ENCODE data around the gene ADAMTS14.

Gene ADAMTS14

GRCh38 chr10:70678250-70678635 is 5.9 kb downstream of the ADAMTS14 start:
- Mint-ChIP-seq H3K27me3 (peaks cover 20% of the 10 kb centered on the region), H3K27ac (no peak overlapping the region), H3K4me3 (no peak overlapping the region), H3K9me3 (no peaks in the 10 kb centered on the region), H3K4me1 (ENCODE audit: low read depth) (peaks cover 11% of the 10 kb centered on the region), H3K36me3 (ENCODE audit: low read depth) (no peaks in the 10 kb centered on the region)

GRCh38 chr10:70678757-70679489 is 6.6 kb downstream of the ADAMTS14 start:
- Mint-ChIP-seq H3K9me3 (no peaks in the 10 kb centered on the region), H3K4me3 (no peak overlapping the region), H3K27me3 (peaks cover 14% of the 10 kb centered on the region), H3K36me3 (ENCODE audit: low read depth) (no peaks in the 10 kb centered on the region), H3K4me1 (ENCODE audit: low read depth) (peaks cover 16% of the 10 kb centered on the region), H3K27ac (no peak overlapping the region)

- Mint-ChIP-seq H3K4me3 (no peak overlapping the region), H3K36me3 (ENCODE audit: low read depth) (no peaks in the 10 kb centered on the region), H3K4me1 (ENCODE audit: low read depth) (peaks cover 16% of the 10 kb centered on the region), H3K27me3 (peaks cover 8% of the 10 kb centered on the region), H3K9me3 (no peaks in the 10 kb centered on the region), H3K27ac (no peak overlapping the region)
These were observed 7.2 kb downstream of the ADAMTS14 start for GRCh38 chr10:70679498-70679897.

DNA sequence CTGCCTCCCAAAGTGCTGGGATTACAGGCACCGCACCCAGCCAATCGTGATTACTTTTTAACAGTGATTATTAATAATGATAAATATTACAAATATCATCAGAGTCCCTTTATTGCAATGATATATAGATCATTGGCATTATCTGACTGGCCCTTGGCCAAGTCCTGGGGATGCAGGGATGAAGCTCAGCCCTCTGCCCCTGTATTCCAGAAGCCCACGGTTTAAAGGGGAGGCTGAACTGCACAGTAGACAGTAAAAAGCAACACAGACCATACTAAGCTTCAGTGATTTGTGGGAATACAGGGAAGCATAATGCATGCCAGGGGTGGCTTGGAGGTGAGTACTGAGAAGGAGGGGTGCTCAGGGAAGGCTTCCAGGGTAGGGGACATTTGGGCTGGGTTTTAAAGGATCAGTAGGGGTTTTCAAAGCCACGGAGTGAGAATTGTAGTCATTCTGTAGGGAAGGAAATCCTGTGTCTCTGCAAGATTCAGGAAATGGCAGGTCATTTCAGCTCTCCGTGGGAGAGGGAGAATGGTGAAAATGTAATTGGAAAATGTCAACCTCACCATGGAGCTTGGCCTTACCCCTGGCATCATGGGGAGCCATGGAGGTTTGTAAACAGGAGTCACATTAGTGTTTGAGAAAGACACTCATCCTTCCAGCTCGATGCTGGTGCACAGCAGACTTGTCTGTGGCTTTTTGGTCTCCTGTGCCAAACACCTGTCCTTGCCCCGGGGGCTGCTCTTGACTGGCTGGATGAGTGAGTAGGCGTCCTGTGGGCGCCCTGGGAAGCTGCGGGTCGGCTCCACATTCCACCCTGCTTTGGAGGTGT is 8.8 kb downstream of the ADAMTS14 start:
- H3K36me3 Mint-ChIP-seq (ENCODE audit: low read depth): no peaks in the 10 kb centered on the region
- H3K27ac Mint-ChIP-seq: no peak overlapping the region
- H3K27me3 Mint-ChIP-seq: no peaks in the 10 kb centered on the region
- H3K4me3 Mint-ChIP-seq: no peak overlapping the region
- H3K9me3 Mint-ChIP-seq: no peaks in the 10 kb centered on the region
- H3K4me1 Mint-ChIP-seq (ENCODE audit: low read depth): peaks cover 16% of the 10 kb centered on the region

DNA sequence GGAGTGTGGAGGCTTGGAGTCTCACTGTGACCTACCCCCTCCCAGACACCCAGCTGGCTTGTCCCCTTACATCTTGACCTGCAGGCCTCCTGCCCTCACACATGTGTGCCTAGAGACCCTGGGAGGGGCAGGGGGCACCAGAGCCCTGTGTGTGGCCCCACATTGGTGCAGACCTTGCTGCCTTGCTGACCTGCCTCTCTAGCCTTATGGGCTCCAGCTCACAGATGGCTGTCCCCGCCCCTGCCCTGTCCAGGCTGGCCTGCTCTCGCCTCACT is 9.4 kb downstream of the ADAMTS14 start:
- Mint-ChIP-seq H3K9me3 (no peaks in the 10 kb centered on the region), H3K27ac (no peak overlapping the region), H3K36me3 (ENCODE audit: low read depth) (no peaks in the 10 kb centered on the region)

DNA sequence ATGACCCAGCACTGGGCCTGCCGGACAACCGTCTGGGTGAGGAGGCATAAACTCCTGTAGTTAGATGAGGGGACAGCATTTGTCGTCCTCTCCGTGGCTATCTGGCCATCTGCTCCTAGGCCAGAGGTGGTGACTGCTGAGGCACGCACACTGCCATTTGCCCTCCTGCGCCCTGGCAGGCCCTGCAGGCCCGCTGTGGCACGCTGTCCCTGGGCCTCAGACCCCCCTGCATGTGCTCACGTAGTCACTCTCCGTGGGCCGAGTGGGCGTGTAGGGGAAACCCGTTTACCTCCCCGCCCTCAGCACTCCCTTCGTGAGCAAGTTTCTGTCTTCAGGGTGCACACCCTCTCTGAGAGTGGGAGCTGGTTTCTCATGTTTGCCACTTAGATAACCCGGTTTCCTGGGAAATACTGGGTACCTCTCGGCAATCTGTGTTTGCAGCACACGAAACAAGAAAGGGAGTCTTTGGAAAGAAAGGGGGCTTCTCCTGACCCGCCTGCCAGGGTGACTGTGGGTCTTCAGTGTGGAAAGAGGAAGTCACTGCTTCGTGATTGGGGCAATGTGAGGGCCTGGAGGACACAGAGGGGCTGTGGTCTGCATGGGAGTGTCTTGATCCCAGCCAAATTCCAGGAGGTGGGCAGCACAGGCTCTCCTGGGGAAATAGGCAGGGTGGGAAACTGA is 10.8 kb downstream of the ADAMTS14 start:
- Mint-ChIP-seq H3K36me3 (ENCODE audit: low read depth) (no peaks in the 10 kb centered on the region), H3K4me3 (no peak overlapping the region), H3K4me1 (ENCODE audit: low read depth) (peaks cover 13% of the 10 kb centered on the region), H3K27ac (peak overlapping the region; percentile 7), H3K9me3 (no peaks in the 10 kb centered on the region), H3K27me3 (no peaks in the 10 kb centered on the region)

More for the DNA sequence above, 9.4 kb downstream of the ADAMTS14 start:
- Mint-ChIP-seq H3K4me1 (ENCODE audit: low read depth) (peaks cover 16% of the 10 kb centered on the region), H3K4me3 (no peak overlapping the region), H3K27me3 (no peaks in the 10 kb centered on the region)

DNA sequence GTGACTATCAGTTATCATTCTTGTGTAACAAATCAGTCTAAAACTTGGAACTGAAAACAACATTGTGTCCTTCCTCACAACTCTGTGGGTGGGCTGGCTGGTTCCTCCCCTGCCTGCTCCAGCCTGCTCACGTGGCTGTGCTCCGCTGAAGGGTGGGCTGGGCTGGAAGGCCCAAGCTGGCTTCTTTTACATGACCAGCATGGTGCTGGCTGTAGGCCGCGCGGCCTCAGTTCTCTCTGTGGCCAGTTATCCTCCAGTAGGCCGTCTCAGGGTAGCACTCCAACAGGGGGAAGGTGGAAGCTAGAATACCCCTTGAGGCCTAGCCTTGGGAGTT is 11.3 kb downstream of the ADAMTS14 start:
- Mint-ChIP-seq H3K9me3 (no peaks in the 10 kb centered on the region), H3K27ac (no peak overlapping the region), H3K36me3 (ENCODE audit: low read depth) (no peaks in the 10 kb centered on the region), H3K4me1 (ENCODE audit: low read depth) (peaks cover 11% of the 10 kb centered on the region), H3K4me3 (no peak overlapping the region), H3K27me3 (no peaks in the 10 kb centered on the region)

DNA sequence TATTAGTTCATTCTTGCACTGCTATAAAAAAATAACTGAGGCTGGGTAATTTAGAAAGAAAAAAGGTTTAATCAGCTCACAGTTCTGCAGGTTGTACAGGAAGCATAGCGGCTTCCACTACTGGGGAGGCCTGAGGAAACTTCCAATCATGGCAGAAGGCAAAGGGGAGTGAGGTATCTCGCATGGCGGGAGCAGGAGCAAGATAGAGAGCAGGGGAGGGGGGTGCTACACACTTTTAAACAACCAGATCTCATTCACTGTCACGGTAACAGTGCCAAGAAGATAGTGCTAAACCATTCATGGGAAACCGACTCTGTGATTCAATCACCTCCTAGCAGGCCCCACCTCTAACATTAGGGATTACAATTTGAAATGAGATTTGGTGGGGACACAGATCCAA is 11.6 kb downstream of the ADAMTS14 start:
- Mint-ChIP-seq H3K4me1 (ENCODE audit: low read depth) (peaks cover 11% of the 10 kb centered on the region), H3K36me3 (ENCODE audit: low read depth) (no peaks in the 10 kb centered on the region), H3K4me3 (no peak overlapping the region), H3K9me3 (no peaks in the 10 kb centered on the region), H3K27me3 (no peaks in the 10 kb centered on the region), H3K27ac (no peak overlapping the region)

DNA sequence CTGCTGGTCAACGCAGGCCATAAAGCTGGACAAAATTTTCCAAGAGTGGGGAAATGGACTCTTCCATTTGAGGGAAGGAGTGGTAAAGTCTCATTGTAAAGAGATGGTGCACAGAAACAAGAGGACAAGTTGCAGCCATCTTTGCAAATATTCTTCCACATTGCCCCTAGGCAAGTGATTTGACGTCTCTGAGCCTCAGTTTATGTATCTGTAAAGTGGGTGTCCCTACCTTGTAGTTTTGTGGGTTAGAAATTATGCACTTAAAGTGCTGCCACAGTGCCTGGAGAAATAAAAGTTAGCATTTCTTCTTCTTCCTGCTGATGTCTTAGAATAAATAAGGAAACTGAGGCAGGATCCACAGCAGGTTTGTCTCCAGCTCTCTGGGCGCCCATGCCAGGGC is 12.1 kb downstream of the ADAMTS14 start:
- H3K4me3 Mint-ChIP-seq: no peak overlapping the region
- peaks cover 11% of the 10 kb centered on the region for H3K4me1 Mint-ChIP-seq (ENCODE audit: low read depth)
- H3K9me3 Mint-ChIP-seq: no peaks in the 10 kb centered on the region
- no peak overlapping the region for H3K27ac Mint-ChIP-seq
- H3K36me3 Mint-ChIP-seq (ENCODE audit: low read depth): no peaks in the 10 kb centered on the region
- H3K27me3 Mint-ChIP-seq: no peaks in the 10 kb centered on the region

GRCh38 chr10:70684839-70685454 is 12.6 kb downstream of the ADAMTS14 start:
- H3K27ac Mint-ChIP-seq: no peak overlapping the region
- peaks cover 11% of the 10 kb centered on the region for H3K4me1 Mint-ChIP-seq (ENCODE audit: low read depth)
- no peaks in the 10 kb centered on the region for H3K27me3 Mint-ChIP-seq
- H3K9me3 Mint-ChIP-seq: no peaks in the 10 kb centered on the region
- no peak overlapping the region for H3K4me3 Mint-ChIP-seq
- H3K36me3 Mint-ChIP-seq (ENCODE audit: low read depth): no peaks in the 10 kb centered on the region

DNA sequence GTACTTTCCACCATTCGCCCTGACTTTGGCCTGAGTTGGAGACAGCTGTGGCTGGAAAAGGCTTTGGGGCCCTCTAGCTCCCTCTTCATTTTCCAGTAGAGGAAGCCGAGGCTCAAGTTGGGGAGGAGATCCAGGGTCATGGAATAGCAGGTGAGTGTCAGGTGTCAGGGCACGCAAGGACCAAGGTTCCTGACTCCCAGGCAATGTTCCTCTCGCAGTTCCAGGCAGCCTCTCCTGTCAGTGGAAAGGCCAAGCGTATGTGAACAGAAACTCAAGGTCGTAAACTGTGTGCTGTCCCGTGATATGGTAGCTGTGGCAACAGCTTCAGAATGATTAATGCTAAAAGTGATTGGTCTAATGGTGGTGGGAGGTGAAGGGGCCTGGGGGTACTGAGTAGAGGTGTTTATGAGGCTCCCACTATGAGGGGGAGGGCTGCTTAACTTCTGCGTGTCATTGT is 13.2 kb downstream of the ADAMTS14 start:
- Mint-ChIP-seq H3K9me3 (no peaks in the 10 kb centered on the region), H3K27ac (no peak overlapping the region), H3K27me3 (no peaks in the 10 kb centered on the region), H3K4me3 (no peak overlapping the region), H3K36me3 (ENCODE audit: low read depth) (no peaks in the 10 kb centered on the region), H3K4me1 (ENCODE audit: low read depth) (peaks cover 11% of the 10 kb centered on the region)

- Mint-ChIP-seq H3K27me3 (no peaks in the 10 kb centered on the region), H3K4me1 (ENCODE audit: low read depth) (no peaks in the 10 kb centered on the region), H3K4me3 (no peak overlapping the region), H3K36me3 (ENCODE audit: low read depth) (no peaks in the 10 kb centered on the region), H3K27ac (no peak overlapping the region), H3K9me3 (no peaks in the 10 kb centered on the region)
These were observed 16.5 kb downstream of the ADAMTS14 start for GRCh38 chr10:70688828-70689227.

DNA sequence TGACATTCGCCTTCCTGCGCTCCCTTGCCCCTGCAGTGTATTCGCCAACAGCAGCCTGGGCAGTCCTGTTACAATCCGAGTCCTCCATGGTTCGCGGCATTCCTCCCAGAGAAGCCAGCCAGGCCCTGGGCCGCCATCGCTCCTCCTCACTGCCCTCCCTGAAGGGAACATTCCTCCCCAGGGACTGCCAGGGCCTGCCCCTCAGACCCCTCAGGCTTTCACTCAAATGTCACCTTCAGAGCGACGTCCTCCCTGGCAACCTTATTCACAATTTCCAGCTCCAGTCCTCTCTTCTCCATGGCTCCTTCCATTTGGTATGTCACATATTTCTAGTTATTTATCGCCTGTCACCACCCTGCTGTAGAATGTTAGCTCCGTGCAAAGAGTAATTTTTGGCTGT is 17.4 kb downstream of the ADAMTS14 start:
- Mint-ChIP-seq H3K4me3 (no peak overlapping the region), H3K36me3 (ENCODE audit: low read depth) (no peaks in the 10 kb centered on the region), H3K9me3 (no peaks in the 10 kb centered on the region), H3K4me1 (ENCODE audit: low read depth) (no peaks in the 10 kb centered on the region), H3K27ac (no peak overlapping the region), H3K27me3 (no peaks in the 10 kb centered on the region)

DNA sequence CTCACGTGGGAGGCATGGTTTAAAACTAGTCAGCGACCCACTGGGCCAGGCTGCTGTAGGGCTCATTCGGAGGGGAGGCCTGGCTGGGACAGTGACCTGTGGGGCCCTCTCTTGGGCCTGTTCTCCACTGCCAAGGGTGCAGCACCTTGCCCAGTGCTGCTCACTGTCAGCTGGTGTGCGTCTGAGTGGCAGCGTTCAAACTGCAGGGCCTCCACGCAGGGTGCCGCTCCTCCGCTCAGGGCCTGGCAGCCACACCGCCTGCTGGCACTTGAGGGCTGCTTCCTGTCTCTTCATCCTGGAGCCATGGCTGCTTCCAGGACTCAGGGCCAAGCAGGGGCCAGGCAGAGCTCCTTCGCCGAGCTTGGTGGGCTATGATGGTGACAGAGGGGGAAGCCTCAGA is 18.3 kb downstream of the ADAMTS14 start:
- Mint-ChIP-seq H3K36me3 (ENCODE audit: low read depth) (no peaks in the 10 kb centered on the region), H3K4me1 (ENCODE audit: low read depth) (no peaks in the 10 kb centered on the region), H3K27ac (no peak overlapping the region), H3K9me3 (no peaks in the 10 kb centered on the region), H3K4me3 (no peak overlapping the region), H3K27me3 (no peaks in the 10 kb centered on the region)

DNA sequence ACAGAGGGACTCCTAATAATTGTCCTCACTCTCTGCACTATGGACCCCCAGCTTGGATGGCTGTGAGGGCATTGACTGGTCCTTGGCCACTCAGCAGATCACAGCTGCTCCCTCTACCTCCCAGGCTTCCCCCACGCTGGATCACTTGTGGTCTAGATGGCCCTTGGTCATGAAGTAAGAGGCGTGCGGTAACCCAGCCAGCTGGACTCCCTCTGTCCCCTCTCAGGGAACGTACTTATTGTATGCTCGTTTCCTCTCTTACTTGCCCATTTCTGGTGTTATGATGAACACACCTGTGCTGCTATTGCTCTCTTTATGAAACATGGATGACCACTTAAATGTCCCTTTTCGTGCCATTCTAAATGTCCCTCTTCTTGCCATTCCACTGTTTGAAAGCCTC is 19.3 kb downstream of the ADAMTS14 start:
- no peak overlapping the region for H3K27ac Mint-ChIP-seq
- H3K9me3 Mint-ChIP-seq: no peaks in the 10 kb centered on the region
- H3K4me1 Mint-ChIP-seq (ENCODE audit: low read depth): no peaks in the 10 kb centered on the region
- H3K36me3 Mint-ChIP-seq (ENCODE audit: low read depth): no peaks in the 10 kb centered on the region
- H3K4me3 Mint-ChIP-seq: no peak overlapping the region
- no peaks in the 10 kb centered on the region for H3K27me3 Mint-ChIP-seq
